Kidney (tissue), 14 donors: ENCODE results near the gene GOLGA2. TPM values are rescaled to one million over a fixed set of nuclear protein-coding genes. Genes with fewer than 3 reads are reported as not detected.

Experiments
- DNase-seq, 5 donors: peaks; one replicate each; pipeline ENCODE4 v3.0.0-alpha.2; 2013 to 2020
- FAIRE-seq: peaks from 2 replicates; lab custom pipeline; 2012; peaks lifted over from hg19 to GRCh38; lab: Jason Lieb, UNC
- H3K27ac ChIP-seq, 2 donors: one replicate each; pipeline ENCODE4 v1.7.0; 2013; ENCODE audit warnings: low read depth in 2 of 2, low read length in 2 of 2, inconsistent platforms in 1 of 2
- H3K27me3 ChIP-seq: one replicate; pipeline ENCODE4 v1.7.1; 2013; ENCODE audit warnings: low read length, inconsistent platforms; ENCODE audit not compliant: control insufficient read depth, insufficient read depth
- H3K36me3 ChIP-seq, 3 donors: one replicate each; pipeline versions ENCODE4 v1.7.0 to v1.7.1; 2013; ENCODE audit warnings: low read length in 3 of 3, control low read depth in 1 of 3, inconsistent platforms in 1 of 3; ENCODE audit not compliant: insufficient read depth in 3 of 3, control insufficient read depth in 2 of 3
- H3K4me1 ChIP-seq, 3 donors: one replicate each; pipeline versions ENCODE4 v1.7.0 to v1.7.1; 2013; ENCODE audit warnings: low read length in 3 of 3, inconsistent platforms in 1 of 3, low read depth in 1 of 3; ENCODE audit not compliant: control insufficient read depth in 2 of 3, insufficient read depth in 2 of 3
- H3K4me3 ChIP-seq, 3 donors: one replicate each; pipeline versions ENCODE4 v1.7.0 to v1.8.1; 2013; ENCODE audit warnings: low read length in 3 of 3, control low read depth in 1 of 3, inconsistent platforms in 1 of 3
- H3K9ac ChIP-seq, 3 donors: one replicate each; pipeline versions ENCODE4 v1.7.0 to v1.7.1; 2013; ENCODE audit warnings: low read length in 3 of 3, control low read depth in 1 of 3, inconsistent platforms in 1 of 3
- H3K9me3 ChIP-seq, 3 donors: one replicate each; pipeline versions ENCODE4 v1.7.0 to v1.7.1; 2013; ENCODE audit warnings: low read length in 3 of 3, control low read depth in 1 of 3, inconsistent platforms in 1 of 3; ENCODE audit not compliant: control insufficient read depth in 2 of 3, insufficient read depth in 1 of 3
- intact Hi-C: fragments of 100-400 bp; cut with DNase I; formaldehyde crosslinking; loops from one replicate; pipeline ENCODE4 v1.11.1; 2022
- polyA plus RNA-seq: library from polyadenylated mRNA; stranded (reverse); fragments of 350-450 nt; fragmentation: Illumina TruSeq; extraction: RNeasy Lipid Tissue Mini Kit (QIAGEN cat#74804); gene quantifications from one replicate; pipeline ENCODE4 v1.2.3, GENCODE V29; 2014; ENCODE audit warnings: low read depth, low replicate concordance; ENCODE audit not compliant: insufficient read depth
- total RNA-seq: library from RNA; stranded (reverse); fragmentation: NEBNext Ultra II Directional; extraction: Animal tissue kit (Norgen Biotek cat#: 25700); gene quantifications from one replicate; pipeline ENCODE4 v1.2.1, GENCODE V29; 2021
- TF ChIP-seq, protein P1 (sequence below): IDR thresholded peaks from 3 replicates; pipeline ENCODE4 v1.5.1; 2012; ENCODE audit warnings: mild to moderate bottlenecking, moderate library complexity, borderline replicate concordance; ENCODE audit not compliant: insufficient read depth; ENCODE audit errors: extremely low read depth
- donor health status: control.
- donor health status: control.
- donor health status: control.
- donor health status: control.
- donor health status: control.
- donor health status: DM: yes; HTN: yes; CAD: no.
- donor health status: Normal renal cell carcinoma (clear cell type).

Gene GOLGA2
- total and polyA plus RNA-seq, 2 donors from 2014 or later: 42.9 to 79.7 TPM

- peak in 1 of 5 donors; percentile 21 for DNase-seq
- TF ChIP-seq, protein P1, sequence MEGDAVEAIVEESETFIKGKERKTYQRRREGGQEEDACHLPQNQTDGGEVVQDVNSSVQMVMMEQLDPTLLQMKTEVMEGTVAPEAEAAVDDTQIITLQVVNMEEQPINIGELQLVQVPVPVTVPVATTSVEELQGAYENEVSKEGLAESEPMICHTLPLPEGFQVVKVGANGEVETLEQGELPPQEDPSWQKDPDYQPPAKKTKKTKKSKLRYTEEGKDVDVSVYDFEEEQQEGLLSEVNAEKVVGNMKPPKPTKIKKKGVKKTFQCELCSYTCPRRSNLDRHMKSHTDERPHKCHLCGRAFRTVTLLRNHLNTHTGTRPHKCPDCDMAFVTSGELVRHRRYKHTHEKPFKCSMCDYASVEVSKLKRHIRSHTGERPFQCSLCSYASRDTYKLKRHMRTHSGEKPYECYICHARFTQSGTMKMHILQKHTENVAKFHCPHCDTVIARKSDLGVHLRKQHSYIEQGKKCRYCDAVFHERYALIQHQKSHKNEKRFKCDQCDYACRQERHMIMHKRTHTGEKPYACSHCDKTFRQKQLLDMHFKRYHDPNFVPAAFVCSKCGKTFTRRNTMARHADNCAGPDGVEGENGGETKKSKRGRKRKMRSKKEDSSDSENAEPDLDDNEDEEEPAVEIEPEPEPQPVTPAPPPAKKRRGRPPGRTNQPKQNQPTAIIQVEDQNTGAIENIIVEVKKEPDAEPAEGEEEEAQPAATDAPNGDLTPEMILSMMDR: no peak
- Histone ChIP-seq H3K27me3 (no peaks in the 10 kb centered on the region), H3K9me3 (no peaks in the 10 kb centered on the region), H3K36me3 (no peaks in the 10 kb centered on the region), H3K9ac (no peak overlapping the region), H3K27ac (peak overlapping the region; percentile 51 to 58), H3K4me3 (no peak overlapping the region), H3K4me1 (peaks cover 0 to 9% (median 7%) of the 10 kb centered on the region in 3 donors)
- intact Hi-C loops: no loop called here
- FAIRE-seq: no peak
Measured at GRCh38 chr9:128211981-128212281, 63.9 kb downstream of the GOLGA2 start.

GRCh38 chr9:128211186-128211980 lies 64.4 kb downstream of the GOLGA2 start:
- TF ChIP-seq, protein P1: no peak
- Histone ChIP-seq H3K9ac (no peak overlapping the region), H3K27ac (peak overlapping the region in 1 of 2 donors; percentile 36), H3K36me3 (no peaks in the 10 kb centered on the region), H3K9me3 (no peaks in the 10 kb centered on the region), H3K27me3 (no peaks in the 10 kb centered on the region), H3K4me1 (peaks cover 0 to 7% (median 3%) of the 10 kb centered on the region in 3 donors), H3K4me3 (no peak overlapping the region)
- intact Hi-C loops: no loop called here
- peak in 3 of 5 donors; percentile 31 to 72 (median 52) for DNase-seq
- FAIRE-seq: no peak

- intact Hi-C loops: no loop called here
- FAIRE-seq: no peak
- no peaks in the 10 kb centered on the region for H3K27me3 ChIP-seq
Measured at GRCh38 chr9:128208946-128209669, 66.7 kb downstream of the GOLGA2 start.

More at GRCh38 chr9:128208946-128209669, 66.7 kb downstream of the GOLGA2 start:
- Histone ChIP-seq H3K4me1 (peaks cover 0 to 7% (median 3%) of the 10 kb centered on the region in 3 donors), H3K9me3 (no peaks in the 10 kb centered on the region), H3K36me3 (no peaks in the 10 kb centered on the region), H3K9ac (no peak overlapping the region), H3K27ac (no peak overlapping the region), H3K4me3 (no peak overlapping the region)
- TF ChIP-seq, protein P1: no peak
- peak in 4 of 5 donors; percentile 42 to 75 (median 58) for DNase-seq
